ENCODE results near the gene CCNL1.

DNA sequence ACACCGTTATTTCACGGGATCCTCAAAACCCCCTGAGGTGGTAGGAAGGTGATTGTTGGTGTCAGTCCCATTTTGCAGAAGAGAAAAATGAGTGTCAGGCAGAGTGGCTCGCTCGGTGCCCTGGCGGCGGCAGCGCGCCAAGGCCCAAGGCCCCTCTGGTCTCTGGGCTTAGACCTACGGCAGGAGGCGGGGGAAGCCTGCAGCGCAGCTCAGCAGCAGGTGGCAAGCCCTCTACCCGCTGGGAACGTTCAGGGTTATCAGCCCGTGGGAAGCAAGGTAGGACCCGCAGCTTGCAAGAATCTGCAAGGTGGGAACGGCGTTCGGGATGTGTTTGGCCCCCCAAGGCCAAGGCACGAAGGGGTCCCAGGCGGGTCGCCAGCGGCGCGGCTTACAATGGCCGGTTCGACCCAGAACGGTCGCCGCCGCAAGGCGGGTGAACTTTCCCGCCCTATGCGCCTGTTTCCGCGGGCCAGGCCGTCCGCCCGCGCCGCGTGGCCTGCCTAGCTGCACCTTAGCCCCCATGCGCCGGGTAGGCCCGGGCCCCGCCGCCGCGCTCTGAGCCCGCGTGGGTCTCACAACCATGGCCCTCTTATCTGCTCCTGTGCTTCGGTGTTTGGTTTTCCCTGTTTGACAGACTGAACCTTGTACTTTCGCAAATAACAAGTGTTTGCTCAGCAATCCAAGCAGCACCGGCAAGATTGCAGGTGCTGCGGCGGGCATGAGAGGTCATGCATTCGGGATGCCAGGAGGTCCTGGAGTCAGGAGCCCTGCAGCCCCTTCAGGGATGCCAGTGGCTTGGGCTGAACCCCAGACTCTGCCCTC lies 39.7 kb downstream of the CCNL1 start:
- no peak for TF ChIP-seq BHLHE40 (IDR thresholded peaks at IDR 0.05; ENCODE audit: low read depth, low read length)
- TF ChIP-seq, protein P1, sequence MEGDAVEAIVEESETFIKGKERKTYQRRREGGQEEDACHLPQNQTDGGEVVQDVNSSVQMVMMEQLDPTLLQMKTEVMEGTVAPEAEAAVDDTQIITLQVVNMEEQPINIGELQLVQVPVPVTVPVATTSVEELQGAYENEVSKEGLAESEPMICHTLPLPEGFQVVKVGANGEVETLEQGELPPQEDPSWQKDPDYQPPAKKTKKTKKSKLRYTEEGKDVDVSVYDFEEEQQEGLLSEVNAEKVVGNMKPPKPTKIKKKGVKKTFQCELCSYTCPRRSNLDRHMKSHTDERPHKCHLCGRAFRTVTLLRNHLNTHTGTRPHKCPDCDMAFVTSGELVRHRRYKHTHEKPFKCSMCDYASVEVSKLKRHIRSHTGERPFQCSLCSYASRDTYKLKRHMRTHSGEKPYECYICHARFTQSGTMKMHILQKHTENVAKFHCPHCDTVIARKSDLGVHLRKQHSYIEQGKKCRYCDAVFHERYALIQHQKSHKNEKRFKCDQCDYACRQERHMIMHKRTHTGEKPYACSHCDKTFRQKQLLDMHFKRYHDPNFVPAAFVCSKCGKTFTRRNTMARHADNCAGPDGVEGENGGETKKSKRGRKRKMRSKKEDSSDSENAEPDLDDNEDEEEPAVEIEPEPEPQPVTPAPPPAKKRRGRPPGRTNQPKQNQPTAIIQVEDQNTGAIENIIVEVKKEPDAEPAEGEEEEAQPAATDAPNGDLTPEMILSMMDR (conservative IDR thresholded peaks at IDR 0.05; ENCODE audit: low read depth, low read length), result no peak
- TF ChIP-seq POLR2A (IDR thresholded peaks at IDR 0.05; ENCODE audit: low read depth, low read length), result no peak
- TF ChIP-seq RAD21 (IDR thresholded peaks at IDR 0.05; ENCODE audit: low read length), result no peak
- TF ChIP-seq CEBPB (IDR thresholded peaks at IDR 0.05; ENCODE audit: low read depth, low read length), result no peak
- no peak for TF ChIP-seq MAZ (IDR thresholded peaks at IDR 0.05; ENCODE audit: borderline replicate concordance, low read depth, low read length)
- TF ChIP-seq FOS (IDR thresholded peaks at IDR 0.05; ENCODE audit: low read depth, low read length), result no peak
- TF ChIP-seq MXI1 (IDR thresholded peaks at IDR 0.05; ENCODE audit: borderline replicate concordance, low read depth, low read length), result no peak
- no peak for TF ChIP-seq SMC3 (IDR thresholded peaks at IDR 0.05; ENCODE audit: low read depth, low read length)

Data from IMR-90 (cell line).